Neural progenitor cell (in vitro differentiated cells): ENCODE measurements around the gene SSBP3.

Source experiments
- EZH2 ChIP-seq: fragments of 200-600 bp; sonication (generic); IDR thresholded peaks from 2 replicates; pipeline ENCODE4 v1.6.1; 2017; ENCODE audit warnings: antibody characterized with exemption, mild to moderate bottlenecking, moderate library complexity
- EZH2phosphoT487 ChIP-seq: fragments of 200-600 bp; sonication (generic); IDR thresholded peaks from 2 replicates; pipeline ENCODE4 v1.6.1; 2017; ENCODE audit warnings: antibody characterized with exemption
- TF ChIP-seq, protein P1 (sequence below): fragments of 200-600 bp; sonication (generic); IDR thresholded peaks from 2 replicates; pipeline ENCODE4 v1.5.1; 2017; ENCODE audit warnings: antibody characterized with exemption, mild to moderate bottlenecking

DNA sequence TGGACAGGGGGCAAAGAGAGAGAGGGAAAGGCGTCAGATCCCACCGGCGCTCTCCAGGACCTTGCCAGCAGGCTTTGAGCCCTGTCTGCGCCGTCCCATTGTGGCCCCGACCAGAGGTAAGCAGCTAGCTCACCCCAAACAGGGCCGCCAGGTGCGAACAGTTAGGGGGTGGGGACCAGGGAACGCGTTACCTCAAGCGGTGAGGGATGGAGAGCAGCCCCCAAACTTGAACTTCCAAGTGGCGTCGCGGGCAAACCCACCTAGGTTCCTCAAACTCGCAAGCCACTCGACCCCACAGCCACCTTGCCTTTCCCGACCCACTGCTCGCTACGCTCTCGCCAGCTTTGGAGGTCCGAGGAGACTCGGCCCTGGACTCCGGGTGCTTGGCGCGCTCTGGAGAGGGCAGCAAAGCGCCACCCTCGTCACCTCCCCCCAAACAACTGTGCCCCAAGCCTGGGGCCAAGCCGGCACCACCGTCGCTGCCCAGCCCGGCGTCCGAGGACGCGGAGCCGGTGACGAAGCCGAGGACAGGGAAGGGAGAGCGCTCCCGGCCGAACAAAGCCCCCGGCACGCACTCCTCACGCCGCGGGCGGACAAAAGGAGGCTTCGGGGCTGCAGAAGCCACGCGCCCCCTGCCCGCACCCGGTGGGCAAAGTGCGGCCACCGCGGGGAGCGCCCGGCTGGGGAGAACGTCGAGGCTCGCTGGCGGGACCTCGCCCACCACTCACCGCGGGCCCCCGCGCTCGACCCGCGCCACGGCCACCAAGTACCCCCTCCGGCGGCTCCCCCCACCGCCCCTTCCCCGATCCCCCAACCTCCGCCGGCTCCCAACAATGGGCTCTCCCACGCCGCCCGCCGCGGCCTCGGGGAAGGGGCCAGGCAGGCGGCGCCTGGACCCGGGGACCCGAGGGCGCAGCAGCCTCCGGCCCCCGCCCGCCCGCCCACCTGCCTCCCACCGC lies 976 bp downstream of the SSBP3 start:
- TF ChIP-seq, protein P1, sequence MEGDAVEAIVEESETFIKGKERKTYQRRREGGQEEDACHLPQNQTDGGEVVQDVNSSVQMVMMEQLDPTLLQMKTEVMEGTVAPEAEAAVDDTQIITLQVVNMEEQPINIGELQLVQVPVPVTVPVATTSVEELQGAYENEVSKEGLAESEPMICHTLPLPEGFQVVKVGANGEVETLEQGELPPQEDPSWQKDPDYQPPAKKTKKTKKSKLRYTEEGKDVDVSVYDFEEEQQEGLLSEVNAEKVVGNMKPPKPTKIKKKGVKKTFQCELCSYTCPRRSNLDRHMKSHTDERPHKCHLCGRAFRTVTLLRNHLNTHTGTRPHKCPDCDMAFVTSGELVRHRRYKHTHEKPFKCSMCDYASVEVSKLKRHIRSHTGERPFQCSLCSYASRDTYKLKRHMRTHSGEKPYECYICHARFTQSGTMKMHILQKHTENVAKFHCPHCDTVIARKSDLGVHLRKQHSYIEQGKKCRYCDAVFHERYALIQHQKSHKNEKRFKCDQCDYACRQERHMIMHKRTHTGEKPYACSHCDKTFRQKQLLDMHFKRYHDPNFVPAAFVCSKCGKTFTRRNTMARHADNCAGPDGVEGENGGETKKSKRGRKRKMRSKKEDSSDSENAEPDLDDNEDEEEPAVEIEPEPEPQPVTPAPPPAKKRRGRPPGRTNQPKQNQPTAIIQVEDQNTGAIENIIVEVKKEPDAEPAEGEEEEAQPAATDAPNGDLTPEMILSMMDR = no peak
- no peak for TF ChIP-seq EZH2
- no peak for TF ChIP-seq EZH2phosphoT487
